Left lung (tissue), 10 donors: ENCODE results near the gene UBE2E2. TPM values are rescaled to one million over a fixed set of nuclear protein-coding genes. Genes with fewer than 3 reads are reported as not detected.
A peak's percentile ranks its signal among the peaks of the same experiment; 100 is the strongest.

Experiments
- ATAC-seq: fragments of 200-7000 bp; cut with Tn5 transposase; one replicate; pipeline ENCODE4 v1.9.1; 2020; ENCODE audit warnings: moderate library complexity
- DNase-seq, 4 donors: peaks; one replicate each; pipeline ENCODE4 v3.0.0-alpha.2; 2013 to 2020
- H3K27ac ChIP-seq, 2 donors: fragments of 200-600 bp; sonication (generic) in 1 of 2; one replicate each; pipeline versions ENCODE4 v1.5.0 to v1.8.0; 2020 to 2021
- H3K27me3 ChIP-seq, 2 donors: fragments of 200-600 bp; sonication (generic) in 1 of 2; one replicate each; pipeline versions ENCODE4 v1.5.0 to v1.8.0; 2020 to 2021
- H3K36me3 ChIP-seq, 2 donors: fragments of 200-600 bp; sonication (generic) in 1 of 2; one replicate each; pipeline versions ENCODE4 v1.5.0 to v1.8.0; 2020 to 2021
- H3K4me1 ChIP-seq, 2 donors: fragments of 200-600 bp; one replicate each; pipeline ENCODE4 v1.8.0; 2021
- H3K4me3 ChIP-seq, 2 donors: fragments of 200-600 bp; sonication (generic) in 1 of 2; one replicate each; pipeline versions ENCODE4 v1.5.0 to v1.8.0; 2020 to 2021; ENCODE audit warnings: mild to moderate bottlenecking in 1 of 2
- H3K9me3 ChIP-seq, 2 donors: fragments of 200-600 bp; sonication (generic) in 1 of 2; one replicate each; pipeline versions ENCODE4 v1.5.0 to v1.8.0; 2020 to 2021
- intact Hi-C, 2 donors: fragments of 100-400 bp; cut with DNase I; formaldehyde crosslinking; loops; one replicate each; pipeline versions ENCODE4 v1.11.2 to v1.14.2; 2022
- polyA plus RNA-seq, 6 donors: library from polyadenylated mRNA; unstranded; fragments of 120-200 nt; gene quantifications; one replicate each; pipeline ENCODE4 v1.2.1, GENCODE V29; 2013; ENCODE audit not compliant: insufficient read length in 6 of 6
- total RNA-seq, 2 donors: library from RNA; stranded (reverse); fragmentation: NEBNext Ultra II Directional; extraction: Animal tissue kit (Norgen Biotek cat#: 25700); gene quantifications; one replicate each; pipeline ENCODE4 v1.2.1, GENCODE V29; 2021
- TF ChIP-seq, protein P1 (sequence below), 2 donors: fragments of 200-600 bp; sonication (generic) in 1 of 2; IDR thresholded peaks; one replicate each; pipeline versions ENCODE4 v1.5.0 to v1.8.0; 2021; ENCODE audit warnings: antibody characterized with exemption in 2 of 2
- donor health status: DM: no; HTN: yes; CAD: no.
- donor health status: DM: no; HTN: no; CAD: no.

Gene UBE2E2
- total and polyA plus RNA-seq, 8 donors, result 42.3 to 55.6 (median 47.5) TPM

DNA sequence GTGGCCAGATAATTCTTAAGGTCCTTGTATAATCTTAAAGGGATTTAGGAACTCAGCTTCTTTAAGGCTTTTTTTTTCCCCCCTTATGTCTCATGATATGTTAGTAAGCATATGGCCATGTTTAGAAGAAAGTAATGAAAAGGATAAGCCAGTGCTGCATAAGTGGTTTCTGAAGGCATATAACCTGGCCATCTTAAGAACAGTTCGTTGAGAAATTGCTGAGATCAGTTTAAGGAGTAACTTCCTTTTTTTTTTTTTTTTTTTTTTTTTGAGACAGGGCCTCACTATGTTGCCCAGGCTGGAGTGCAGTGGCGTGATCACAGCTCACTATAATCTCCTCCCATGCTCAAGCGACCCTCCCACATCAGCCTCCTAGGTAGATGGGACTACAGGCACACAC, 51.7 kb downstream of the UBE2E2 start:
- Histone ChIP-seq H3K9me3 (no peaks in the 10 kb centered on the region), H3K36me3 (no peaks in the 10 kb centered on the region), H3K27me3 (no peaks in the 10 kb centered on the region), H3K4me1 (peaks cover 0 to 17% of the 10 kb centered on the region in 2 donors), H3K27ac (no peak overlapping the region), H3K4me3 (no peak overlapping the region)
- intact Hi-C loops, result no loop called here
- TF ChIP-seq, protein P1, sequence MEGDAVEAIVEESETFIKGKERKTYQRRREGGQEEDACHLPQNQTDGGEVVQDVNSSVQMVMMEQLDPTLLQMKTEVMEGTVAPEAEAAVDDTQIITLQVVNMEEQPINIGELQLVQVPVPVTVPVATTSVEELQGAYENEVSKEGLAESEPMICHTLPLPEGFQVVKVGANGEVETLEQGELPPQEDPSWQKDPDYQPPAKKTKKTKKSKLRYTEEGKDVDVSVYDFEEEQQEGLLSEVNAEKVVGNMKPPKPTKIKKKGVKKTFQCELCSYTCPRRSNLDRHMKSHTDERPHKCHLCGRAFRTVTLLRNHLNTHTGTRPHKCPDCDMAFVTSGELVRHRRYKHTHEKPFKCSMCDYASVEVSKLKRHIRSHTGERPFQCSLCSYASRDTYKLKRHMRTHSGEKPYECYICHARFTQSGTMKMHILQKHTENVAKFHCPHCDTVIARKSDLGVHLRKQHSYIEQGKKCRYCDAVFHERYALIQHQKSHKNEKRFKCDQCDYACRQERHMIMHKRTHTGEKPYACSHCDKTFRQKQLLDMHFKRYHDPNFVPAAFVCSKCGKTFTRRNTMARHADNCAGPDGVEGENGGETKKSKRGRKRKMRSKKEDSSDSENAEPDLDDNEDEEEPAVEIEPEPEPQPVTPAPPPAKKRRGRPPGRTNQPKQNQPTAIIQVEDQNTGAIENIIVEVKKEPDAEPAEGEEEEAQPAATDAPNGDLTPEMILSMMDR (IDR thresholded peaks at IDR 0.05), result no peak
- ATAC-seq (no peak), DNase-seq (no peak)

DNA sequence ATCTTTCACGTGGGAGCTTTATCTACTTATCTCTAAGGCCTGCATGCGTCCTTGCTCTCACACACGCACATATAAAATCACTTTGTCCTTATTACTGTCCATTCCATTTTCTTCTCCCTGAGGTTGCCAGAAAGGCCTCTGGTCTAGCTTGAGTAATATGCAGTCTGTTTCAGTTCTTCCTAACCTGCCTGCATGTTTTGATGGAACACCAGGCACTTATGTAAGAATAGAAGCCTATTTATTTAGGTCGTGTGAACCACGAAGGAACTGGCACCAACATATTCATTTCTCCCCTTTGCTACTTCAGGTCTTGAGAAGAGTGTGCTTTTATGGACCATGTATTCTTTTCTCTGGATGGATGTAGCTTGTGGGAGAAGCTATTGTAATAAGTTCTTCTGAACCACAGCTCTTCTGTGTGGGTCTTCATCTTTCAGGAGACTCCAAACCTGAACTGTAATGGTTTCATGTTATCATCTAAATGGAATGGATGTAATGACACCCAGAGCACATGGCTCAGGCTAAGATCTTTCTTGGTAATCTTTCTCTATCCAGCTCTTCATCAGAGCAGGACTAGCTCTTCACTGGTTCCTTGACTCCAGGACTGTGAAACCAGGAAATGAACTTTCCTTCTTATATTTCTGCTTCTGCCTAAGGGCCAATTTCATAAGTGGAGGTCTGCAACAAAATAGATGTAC, 53.8 kb downstream of the UBE2E2 start:
- Histone ChIP-seq H3K27ac (no peak overlapping the region), H3K9me3 (no peaks in the 10 kb centered on the region), H3K4me1 (peaks cover 0 to 17% of the 10 kb centered on the region in 2 donors), H3K27me3 (no peaks in the 10 kb centered on the region), H3K36me3 (no peaks in the 10 kb centered on the region), H3K4me3 (no peak overlapping the region)
- no peak for ATAC-seq
- TF ChIP-seq, protein P1 (IDR thresholded peaks at IDR 0.05), result no peak
- intact Hi-C loops, result no loop called here
- no peak for DNase-seq

GRCh38 chr3:23258110-23258509, 55.0 kb downstream of the UBE2E2 start:
- H3K27me3 ChIP-seq, result no peaks in the 10 kb centered on the region
- TF ChIP-seq, protein P1 (IDR thresholded peaks at IDR 0.05), result no peak
- ATAC-seq, result no peak

DNA sequence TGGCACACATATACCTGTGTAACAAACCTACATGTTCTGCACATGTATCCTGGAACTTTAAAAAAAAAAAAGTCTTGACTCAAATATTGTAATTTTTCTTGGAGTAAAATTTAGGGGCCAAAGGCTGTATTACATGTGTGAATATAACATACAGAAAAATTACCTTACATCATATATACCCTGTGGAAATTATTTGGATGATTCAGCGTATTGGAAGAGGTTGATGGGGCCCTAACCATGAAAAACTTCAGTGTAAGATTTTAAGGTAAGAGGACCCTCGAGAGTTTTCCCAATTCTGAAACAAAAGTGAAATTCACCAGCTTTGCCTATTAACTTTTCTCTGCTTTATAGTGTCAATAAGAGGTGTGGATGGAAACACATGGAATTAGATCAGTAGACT, 56.4 kb downstream of the UBE2E2 start:
- Histone ChIP-seq H3K27ac (no peak overlapping the region), H3K4me1 (peaks cover 0 to 9% of the 10 kb centered on the region in 2 donors), H3K36me3 (no peaks in the 10 kb centered on the region), H3K27me3 (no peaks in the 10 kb centered on the region), H3K9me3 (no peaks in the 10 kb centered on the region), H3K4me3 (no peak overlapping the region)
- DNase-seq (no peak), ATAC-seq (no peak)
- intact Hi-C loops, result no loop called here
- TF ChIP-seq, protein P1 (IDR thresholded peaks at IDR 0.05), result no peak

More at GRCh38 chr3:23258110-23258509, 55.0 kb downstream of the UBE2E2 start:
- Histone ChIP-seq H3K4me1 (peaks cover 0 to 17% of the 10 kb centered on the region in 2 donors), H3K27ac (no peak overlapping the region), H3K9me3 (no peaks in the 10 kb centered on the region), H3K36me3 (no peaks in the 10 kb centered on the region), H3K4me3 (no peak overlapping the region)
- intact Hi-C loops, result no loop called here
- no peak for DNase-seq

GRCh38 chr3:23262766-23263165, 59.6 kb downstream of the UBE2E2 start:
- ATAC-seq (peak; percentile 18), DNase-seq (peak in 1 of 4 donors; percentile 16)
- Histone ChIP-seq H3K9me3 (no peaks in the 10 kb centered on the region), H3K4me3 (no peak overlapping the region), H3K27ac (no peak overlapping the region), H3K27me3 (no peaks in the 10 kb centered on the region), H3K4me1 (no peaks in the 10 kb centered on the region), H3K36me3 (no peaks in the 10 kb centered on the region)
- TF ChIP-seq, protein P1 (IDR thresholded peaks at IDR 0.05), result no peak
- intact Hi-C loops, result no loop called here
